ENCODE measurements around the gene ANKRD40.

Gene ANKRD40

DNA sequence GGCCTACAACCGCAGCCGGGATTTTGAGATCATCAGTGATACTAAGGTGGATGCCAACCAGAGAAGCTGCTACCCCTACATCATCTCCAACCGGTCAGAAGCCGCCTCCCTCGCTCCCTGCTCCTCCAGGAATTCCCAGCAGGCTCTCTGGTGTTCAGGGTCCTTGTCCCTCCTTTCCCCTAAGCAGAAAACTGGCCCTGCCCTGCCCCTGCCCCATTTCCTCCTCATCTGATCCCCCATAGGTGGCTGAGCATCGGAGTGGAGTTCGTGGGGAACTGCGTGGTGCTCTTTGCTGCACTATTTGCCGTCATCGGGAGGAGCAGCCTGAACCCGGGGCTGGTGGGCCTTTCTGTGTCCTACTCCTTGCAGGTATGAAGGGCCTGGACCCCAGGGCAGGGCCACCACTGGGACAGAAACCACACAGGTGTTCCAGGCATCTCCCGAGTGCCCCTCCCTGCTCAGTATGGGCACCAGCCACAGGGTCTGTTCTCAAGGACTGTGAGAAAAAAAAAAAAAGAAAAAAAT is 29.8 kb downstream of the ANKRD40 start:
- no peaks in the 10 kb centered on the region for H3K9me3 Mint-ChIP-seq
- H3K4me3 Mint-ChIP-seq, result no peak overlapping the region
- peaks cover 19% of the 10 kb centered on the region for H3K27me3 Mint-ChIP-seq (ENCODE audit: low read depth)
- H3K4me1 Mint-ChIP-seq (ENCODE audit: low read depth), result peaks cover 4% of the 10 kb centered on the region
- no peak for DNase-seq (ENCODE audit: low spot score)
- H3K36me3 Mint-ChIP-seq (ENCODE audit: low read depth), result no peaks in the 10 kb centered on the region
- H3K27ac Mint-ChIP-seq, result no peak overlapping the region

DNA sequence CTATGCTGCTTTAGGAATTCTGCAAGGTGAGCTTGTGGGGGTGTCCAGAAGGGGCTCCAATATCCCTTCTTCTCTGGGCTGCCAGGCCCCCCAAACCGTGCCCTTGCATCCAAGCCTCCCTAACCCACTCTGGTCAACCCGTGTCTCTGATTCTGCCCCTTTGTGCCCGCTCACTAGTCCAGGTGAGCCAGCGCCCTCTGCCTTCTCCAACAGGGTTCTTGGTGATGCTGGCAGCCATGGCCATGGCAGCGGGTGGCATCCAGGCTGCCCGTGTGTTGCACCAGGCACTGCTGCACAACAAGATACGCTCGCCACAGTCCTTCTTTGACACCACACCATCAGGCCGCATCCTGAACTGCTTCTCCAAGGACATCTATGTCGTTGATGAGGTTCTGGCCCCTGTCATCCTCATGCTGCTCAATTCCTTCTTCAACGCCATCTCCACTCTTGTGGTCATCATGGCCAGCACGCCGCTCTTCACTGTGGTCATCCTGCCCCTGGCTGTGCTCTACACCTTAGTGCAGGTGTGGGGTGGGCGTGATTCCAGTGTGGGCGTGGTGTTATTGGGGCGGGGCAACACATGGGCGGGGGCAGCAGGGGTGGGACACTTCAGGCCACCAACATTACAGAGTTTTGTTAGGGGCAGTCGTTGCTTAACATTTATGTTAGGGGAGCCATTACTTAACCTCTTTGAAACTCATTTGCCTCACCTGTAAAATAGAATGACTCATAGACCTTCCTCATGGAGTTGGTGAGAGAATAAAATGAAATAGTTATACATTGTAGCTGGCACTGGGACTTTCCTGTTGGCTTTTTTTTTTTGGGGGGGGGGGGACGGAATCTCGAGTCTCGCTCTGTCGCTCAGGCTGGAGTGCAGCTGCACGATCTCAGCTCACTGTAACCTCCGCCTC is 31.4 kb downstream of the ANKRD40 start:
- no peaks in the 10 kb centered on the region for H3K9me3 Mint-ChIP-seq
- no peaks in the 10 kb centered on the region for H3K36me3 Mint-ChIP-seq (ENCODE audit: low read depth)
- peaks cover 3% of the 10 kb centered on the region for H3K4me1 Mint-ChIP-seq (ENCODE audit: low read depth)
- H3K27me3 Mint-ChIP-seq (ENCODE audit: low read depth), result peaks cover 8% of the 10 kb centered on the region
- no peak overlapping the region for H3K27ac Mint-ChIP-seq
- no peak overlapping the region for H3K4me3 Mint-ChIP-seq
- no peak for DNase-seq (ENCODE audit: low spot score)

- Mint-ChIP-seq H3K36me3 (ENCODE audit: low read depth) (no peaks in the 10 kb centered on the region), H3K4me1 (ENCODE audit: low read depth) (no peaks in the 10 kb centered on the region), H3K27me3 (ENCODE audit: low read depth) (peaks cover 4% of the 10 kb centered on the region), H3K9me3 (no peaks in the 10 kb centered on the region), H3K4me3 (no peak overlapping the region), H3K27ac (no peak overlapping the region)
- no peak for DNase-seq (ENCODE audit: low spot score)
Observed at GRCh38 chr17:50675627-50676026, 32.1 kb downstream of the ANKRD40 start.

- Mint-ChIP-seq H3K9me3 (no peaks in the 10 kb centered on the region), H3K4me1 (ENCODE audit: low read depth) (no peaks in the 10 kb centered on the region), H3K4me3 (no peak overlapping the region), H3K36me3 (ENCODE audit: low read depth) (no peaks in the 10 kb centered on the region), H3K27ac (no peak overlapping the region), H3K27me3 (ENCODE audit: low read depth) (peaks cover under 1% of the 10 kb centered on the region)
- no peak for DNase-seq (ENCODE audit: low spot score)
Observed at GRCh38 chr17:50675190-50675589, 32.5 kb downstream of the ANKRD40 start.

DNA sequence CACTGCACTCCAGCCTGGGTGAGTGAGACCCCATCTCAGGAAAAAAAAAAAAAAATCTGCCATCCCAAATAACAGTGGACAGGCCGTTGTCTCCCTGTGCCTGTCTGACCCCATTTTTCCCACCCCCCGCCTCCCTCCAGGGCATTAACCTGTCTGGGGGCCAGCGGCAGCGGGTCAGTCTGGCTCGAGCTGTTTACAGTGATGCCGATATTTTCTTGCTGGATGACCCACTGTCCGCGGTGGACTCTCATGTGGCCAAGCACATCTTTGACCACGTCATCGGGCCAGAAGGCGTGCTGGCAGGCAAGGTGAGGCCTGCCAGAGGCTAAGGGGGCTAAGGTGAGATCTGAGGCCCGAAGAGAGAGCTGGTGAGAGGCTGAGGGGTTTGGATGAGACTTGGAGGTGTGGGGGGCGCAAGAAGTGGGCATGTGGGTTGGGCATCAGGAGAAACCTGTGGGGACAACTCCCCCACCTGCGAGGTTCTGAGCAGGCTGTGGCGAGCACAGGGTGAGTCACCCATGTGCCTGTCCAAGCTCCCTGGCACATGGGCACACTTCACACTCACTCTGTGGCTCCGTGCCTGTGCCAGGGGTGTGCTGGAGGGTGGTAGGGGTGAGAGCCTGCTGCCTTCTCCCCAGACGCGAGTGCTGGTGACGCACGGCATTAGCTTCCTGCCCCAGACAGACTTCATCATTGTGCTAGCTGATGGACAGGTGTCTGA is 34.7 kb downstream of the ANKRD40 start:
- no peaks in the 10 kb centered on the region for H3K4me1 Mint-ChIP-seq (ENCODE audit: low read depth)
- no peaks in the 10 kb centered on the region for H3K36me3 Mint-ChIP-seq (ENCODE audit: low read depth)
- no peaks in the 10 kb centered on the region for H3K9me3 Mint-ChIP-seq
- H3K4me3 Mint-ChIP-seq, result no peak overlapping the region
- DNase-seq (ENCODE audit: low spot score), result no peak
- no peak overlapping the region for H3K27ac Mint-ChIP-seq
- H3K27me3 Mint-ChIP-seq (ENCODE audit: low read depth), result no peaks in the 10 kb centered on the region

DNA sequence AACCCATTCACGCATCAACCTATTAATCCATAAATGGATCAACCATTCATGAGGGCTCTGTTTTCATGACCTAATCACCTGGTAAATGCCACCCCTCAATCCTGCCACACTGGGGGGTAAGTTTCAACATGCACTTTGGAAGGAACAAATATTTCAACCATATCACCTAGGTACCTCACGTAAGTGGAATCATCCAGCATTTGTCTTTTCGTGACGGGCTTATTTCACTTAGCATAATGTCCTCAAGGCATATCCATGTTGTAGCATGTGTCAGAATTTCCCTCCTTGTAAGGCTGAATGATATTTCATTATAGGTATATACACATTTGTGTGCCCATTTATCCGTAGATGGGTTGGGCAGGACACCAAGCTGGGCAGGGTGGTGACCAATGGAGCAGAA is 35.6 kb downstream of the ANKRD40 start:
- Mint-ChIP-seq H3K36me3 (ENCODE audit: low read depth) (no peaks in the 10 kb centered on the region), H3K9me3 (no peaks in the 10 kb centered on the region), H3K4me3 (no peak overlapping the region)

DNA sequence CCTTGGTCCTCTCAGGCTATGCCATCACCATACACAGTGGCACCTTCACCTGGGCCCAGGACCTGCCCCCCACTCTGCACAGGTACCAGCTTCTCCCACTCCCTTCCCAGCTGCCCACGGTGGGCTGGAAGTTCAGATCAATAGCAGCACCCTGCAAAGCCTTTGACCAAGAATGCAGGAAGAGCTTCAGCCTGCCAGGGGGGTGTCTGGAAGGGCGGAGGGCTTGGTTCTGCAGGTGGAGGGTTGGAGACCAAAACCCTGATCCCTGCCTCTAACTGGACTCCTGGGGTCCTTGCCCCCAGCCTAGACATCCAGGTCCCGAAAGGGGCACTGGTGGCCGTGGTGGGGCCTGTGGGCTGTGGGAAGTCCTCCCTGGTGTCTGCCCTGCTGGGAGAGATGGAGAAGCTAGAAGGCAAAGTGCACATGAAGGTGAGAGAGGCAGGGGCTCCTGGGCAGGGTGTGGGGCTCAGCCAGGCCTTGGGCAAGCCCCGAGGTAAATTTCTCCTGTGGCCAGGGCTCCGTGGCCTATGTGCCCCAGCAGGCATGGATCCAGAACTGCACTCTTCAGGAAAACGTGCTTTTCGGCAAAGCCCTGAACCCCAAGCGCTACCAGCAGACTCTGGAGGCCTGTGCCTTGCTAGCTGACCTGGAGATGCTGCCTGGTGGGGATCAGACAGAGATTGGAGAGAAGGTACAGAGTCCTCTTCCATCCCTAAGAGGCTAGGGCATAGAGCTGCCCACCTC is 38.7 kb downstream of the ANKRD40 start:
- no peak for DNase-seq (ENCODE audit: low spot score)
- Mint-ChIP-seq H3K4me1 (ENCODE audit: low read depth) (no peaks in the 10 kb centered on the region), H3K27me3 (ENCODE audit: low read depth) (no peaks in the 10 kb centered on the region), H3K36me3 (ENCODE audit: low read depth) (no peaks in the 10 kb centered on the region), H3K4me3 (no peak overlapping the region), H3K27ac (no peak overlapping the region), H3K9me3 (no peaks in the 10 kb centered on the region)

More for the DNA sequence above, 35.6 kb downstream of the ANKRD40 start:
- Mint-ChIP-seq H3K27ac (no peak overlapping the region), H3K4me1 (ENCODE audit: low read depth) (no peaks in the 10 kb centered on the region), H3K27me3 (ENCODE audit: low read depth) (no peaks in the 10 kb centered on the region)
- no peak for DNase-seq (ENCODE audit: low spot score)

DNA sequence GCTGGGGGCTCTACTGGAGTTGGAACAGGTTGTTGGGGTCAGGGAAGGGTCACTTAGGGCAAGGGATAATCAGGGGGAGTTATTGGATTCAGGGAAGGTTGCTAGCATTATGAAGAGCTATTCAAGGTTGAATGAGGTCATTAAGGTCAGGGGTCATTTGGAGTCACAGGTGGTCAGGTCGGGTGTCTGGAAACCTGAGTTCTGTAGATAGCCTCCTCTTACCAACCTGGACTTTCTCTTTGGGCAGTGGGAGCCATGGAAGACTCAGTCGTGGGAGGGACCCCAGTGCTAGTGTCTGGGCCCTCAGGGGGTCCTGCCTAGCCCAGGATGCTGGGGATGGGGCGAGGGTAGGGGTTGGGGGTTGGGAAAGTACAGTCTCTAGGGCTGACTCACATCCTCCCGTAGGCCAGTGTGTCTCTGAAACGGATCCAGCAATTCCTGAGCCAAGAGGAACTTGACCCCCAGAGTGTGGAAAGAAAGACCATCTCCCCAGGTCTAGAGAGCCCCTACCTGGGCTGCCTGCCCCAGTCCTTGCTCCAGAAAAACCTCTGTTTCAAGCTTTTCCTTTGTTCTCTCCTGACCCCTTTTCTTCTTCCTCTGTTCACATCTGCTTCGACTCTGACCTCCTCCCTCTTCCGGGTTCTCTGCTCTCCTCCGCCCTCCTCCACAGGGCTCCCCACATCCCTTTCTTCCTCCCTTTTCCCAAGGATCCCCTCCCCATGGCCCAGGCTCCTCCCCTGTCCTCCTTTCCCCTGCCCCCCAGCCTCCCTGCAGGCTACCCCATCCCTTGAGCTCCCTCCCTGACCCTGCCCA is 39.5 kb downstream of the ANKRD40 start:
- DNase-seq (ENCODE audit: low spot score), result no peak
- Mint-ChIP-seq H3K27ac (no peak overlapping the region), H3K4me1 (ENCODE audit: low read depth) (no peaks in the 10 kb centered on the region), H3K36me3 (ENCODE audit: low read depth) (no peaks in the 10 kb centered on the region), H3K9me3 (no peaks in the 10 kb centered on the region), H3K27me3 (ENCODE audit: low read depth) (no peaks in the 10 kb centered on the region), H3K4me3 (no peak overlapping the region)

GRCh38 chr17:50667259-50668024 is 40.3 kb downstream of the ANKRD40 start:
- Mint-ChIP-seq H3K36me3 (ENCODE audit: low read depth) (no peaks in the 10 kb centered on the region), H3K9me3 (no peaks in the 10 kb centered on the region), H3K4me1 (ENCODE audit: low read depth) (no peaks in the 10 kb centered on the region), H3K27ac (no peak overlapping the region), H3K27me3 (ENCODE audit: low read depth) (no peaks in the 10 kb centered on the region), H3K4me3 (no peak overlapping the region)
- no peak for DNase-seq (ENCODE audit: low spot score)

DNA sequence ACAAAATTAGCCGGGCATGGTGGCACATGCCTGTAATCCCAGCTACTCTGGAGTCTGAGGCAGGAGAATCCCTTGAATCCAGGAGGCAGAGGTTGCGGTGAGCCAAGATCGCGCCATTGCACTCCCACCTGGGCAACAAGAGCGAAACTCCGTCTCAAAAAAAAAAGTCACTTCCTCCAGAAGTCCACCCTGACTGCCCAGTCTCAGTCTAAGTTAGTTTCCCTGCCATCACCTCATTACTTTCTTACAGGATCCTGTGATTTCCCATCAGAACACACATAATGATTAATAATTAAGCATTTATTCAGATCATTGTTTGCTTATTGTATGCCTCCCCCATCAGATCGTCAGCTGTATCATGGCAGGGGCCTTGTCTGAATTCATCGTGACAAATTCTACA is 41.4 kb downstream of the ANKRD40 start:
- Mint-ChIP-seq H3K4me3 (no peak overlapping the region), H3K27me3 (ENCODE audit: low read depth) (no peaks in the 10 kb centered on the region), H3K27ac (no peak overlapping the region), H3K9me3 (no peaks in the 10 kb centered on the region), H3K4me1 (ENCODE audit: low read depth) (peaks cover 9% of the 10 kb centered on the region), H3K36me3 (ENCODE audit: low read depth) (no peaks in the 10 kb centered on the region)
- no peak for DNase-seq (ENCODE audit: low spot score)

GRCh38 chr17:50665838-50666237 is 41.9 kb downstream of the ANKRD40 start:
- no peaks in the 10 kb centered on the region for H3K9me3 Mint-ChIP-seq
- H3K27ac Mint-ChIP-seq, result no peak overlapping the region
- H3K4me1 Mint-ChIP-seq (ENCODE audit: low read depth), result peaks cover 14% of the 10 kb centered on the region
- no peak for DNase-seq (ENCODE audit: low spot score)
- H3K4me3 Mint-ChIP-seq, result no peak overlapping the region
- H3K36me3 Mint-ChIP-seq (ENCODE audit: low read depth), result no peaks in the 10 kb centered on the region
- no peaks in the 10 kb centered on the region for H3K27me3 Mint-ChIP-seq (ENCODE audit: low read depth)

DNA sequence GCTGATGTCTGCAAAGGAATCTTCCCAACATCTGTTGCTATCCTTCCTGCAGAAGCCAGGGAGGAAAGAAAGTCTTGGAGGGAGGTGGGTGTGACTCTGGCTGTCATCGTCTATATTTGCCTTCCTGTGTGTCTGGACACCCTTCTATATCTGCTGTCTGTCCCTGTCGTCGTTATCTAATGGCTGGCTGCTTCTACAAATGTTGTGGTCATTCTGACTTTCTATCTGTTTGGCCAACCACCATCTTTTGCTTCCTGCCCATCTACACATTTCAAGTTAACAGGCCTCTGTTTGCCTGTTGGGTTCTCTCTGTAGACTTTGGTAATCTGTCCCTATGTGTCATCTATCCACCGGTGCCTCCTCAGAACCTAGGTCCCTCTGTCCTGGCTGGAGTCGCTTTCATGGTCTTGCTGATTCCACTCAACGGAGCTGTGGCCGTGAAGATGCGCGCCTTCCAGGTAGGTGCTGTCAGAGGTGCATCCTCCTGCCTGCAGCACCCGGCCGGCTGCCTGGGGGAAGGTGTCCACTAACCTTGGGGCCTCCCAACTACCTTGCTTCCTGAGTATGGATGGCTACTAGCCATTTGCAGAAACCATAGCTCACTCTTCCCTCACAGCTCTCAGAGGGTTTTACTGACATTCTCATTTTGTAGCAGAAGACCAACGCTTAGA is 42.8 kb downstream of the ANKRD40 start:
- Mint-ChIP-seq H3K27ac (no peak overlapping the region), H3K4me1 (ENCODE audit: low read depth) (peaks cover 15% of the 10 kb centered on the region), H3K36me3 (ENCODE audit: low read depth) (no peaks in the 10 kb centered on the region), H3K4me3 (no peak overlapping the region), H3K27me3 (ENCODE audit: low read depth) (no peaks in the 10 kb centered on the region), H3K9me3 (no peaks in the 10 kb centered on the region)
- no peak for DNase-seq (ENCODE audit: low spot score)

All from T-helper 2 cell treated with Interferon-gamma antibody and Interleukin-4, amounts not matched to agents 5 μg/mL and 100 μg/mL, for 36 hours (primary cell).